SK-N-DZ (cell line): ENCODE results near the gene WDR31.

Source experiments
- DNase-seq: peaks from one replicate; pipeline ENCODE4 v3.0.0-alpha.2; 2015; ENCODE audit warnings: low spot score

WDR31 gene

DNA sequence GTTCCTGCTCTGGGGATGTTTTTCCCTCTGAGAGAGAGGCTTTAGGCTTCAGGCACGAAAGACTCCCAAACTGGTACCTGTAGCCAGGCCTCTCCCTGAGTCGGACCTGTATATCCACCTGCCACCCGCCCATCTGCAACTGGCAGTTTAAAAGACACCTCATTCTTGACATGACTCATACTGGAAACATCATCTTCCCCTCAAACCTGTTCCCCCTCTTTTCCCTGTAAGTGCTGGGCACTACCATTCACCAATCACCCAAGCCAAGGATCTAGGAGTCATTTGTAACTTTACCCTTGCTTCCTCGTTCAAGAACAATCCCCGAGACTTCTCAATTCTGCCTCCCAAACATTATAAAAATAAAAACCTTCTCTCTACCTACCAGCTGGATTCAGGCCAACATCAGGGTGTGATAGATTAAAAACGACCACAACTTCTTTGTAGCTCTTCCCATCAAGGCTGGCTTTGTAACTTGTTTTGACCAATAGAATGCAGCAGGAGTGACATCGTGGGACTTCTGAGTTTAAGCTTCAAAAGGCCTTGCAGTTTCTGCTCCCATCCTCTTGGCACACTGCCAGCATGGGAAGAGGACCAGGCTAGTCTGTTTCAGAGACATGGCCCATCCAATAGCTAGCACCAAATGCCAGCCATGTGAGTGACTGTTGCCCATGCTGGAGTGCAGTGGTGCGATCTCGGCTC, 1.8 kb upstream of the WDR31 start:
- DNase-seq: no peak

DNA sequence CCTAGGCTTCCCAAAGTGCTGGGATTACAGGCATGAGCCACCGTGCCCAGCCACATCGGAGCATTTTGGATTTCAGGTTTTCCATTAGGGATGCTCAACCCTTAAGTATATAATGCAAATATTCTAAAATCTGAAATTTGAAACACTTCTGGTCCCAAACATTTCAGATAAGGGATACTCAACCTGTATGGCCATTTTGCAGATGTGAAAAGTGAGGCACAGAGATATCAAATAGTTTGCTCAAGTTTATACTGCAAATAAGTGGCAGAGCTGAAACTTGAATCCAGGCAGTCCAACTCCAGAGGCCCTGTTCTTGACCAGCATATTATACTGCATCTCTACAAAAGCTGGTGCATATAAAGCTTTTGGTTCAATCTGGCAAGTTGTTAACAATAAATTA, 2.4 kb downstream of the WDR31 start:
- DNase-seq: no peak

DNA sequence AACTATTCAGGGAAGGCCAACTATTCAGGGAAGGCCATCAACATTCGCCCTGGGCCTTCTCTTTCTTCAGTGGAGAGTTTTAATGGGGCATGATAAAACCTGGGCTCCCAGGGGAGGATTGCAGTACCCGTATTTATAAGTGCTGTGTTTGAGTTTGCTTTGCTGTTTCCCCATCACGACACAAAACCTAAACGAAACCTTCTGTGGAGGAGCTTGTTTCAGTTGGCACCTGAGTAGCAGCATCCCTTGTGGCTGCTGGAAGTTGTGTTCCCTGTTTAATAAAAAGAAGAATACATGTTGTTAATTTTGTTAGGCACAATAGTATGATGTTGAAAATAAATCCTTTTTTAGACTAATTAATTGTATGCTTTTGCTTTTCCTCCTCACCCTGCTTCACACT, 8.3 kb downstream of the WDR31 start:
- no peak for DNase-seq

DNA sequence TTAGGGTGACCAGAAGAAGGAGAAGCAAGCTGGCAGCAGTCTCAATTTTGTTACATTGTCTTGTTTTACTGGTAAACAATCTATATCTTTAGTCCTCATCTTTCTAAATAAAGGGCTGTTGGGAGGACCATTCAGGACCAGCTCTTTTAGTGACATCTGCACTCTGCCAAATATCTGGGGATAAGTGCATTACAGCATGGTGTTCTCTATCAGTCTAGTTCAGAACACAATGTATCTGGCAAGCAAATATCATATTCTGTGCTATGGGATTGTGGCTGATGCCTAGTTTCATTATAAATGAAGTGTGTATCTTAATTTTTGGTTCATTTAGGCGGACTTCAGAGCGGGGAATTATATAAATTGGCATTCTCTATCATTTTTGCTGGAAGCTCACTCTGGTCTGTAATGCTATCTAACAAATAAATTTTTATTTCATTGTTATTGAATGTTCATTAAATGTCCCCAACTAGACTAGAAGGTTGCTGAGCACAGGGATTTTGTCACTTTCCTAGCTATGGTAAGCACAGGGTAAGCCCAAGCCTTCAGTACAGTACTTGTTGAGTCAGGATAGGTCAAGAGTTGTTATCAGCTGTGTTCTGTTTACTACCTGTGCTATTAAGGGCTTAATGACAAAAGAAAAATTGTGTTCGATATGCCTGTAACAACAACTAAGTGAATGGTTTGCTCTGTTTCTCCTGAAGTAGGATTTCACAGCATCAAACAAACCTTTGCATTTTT, 11.9 kb downstream of the WDR31 start:
- no peak for DNase-seq

DNA sequence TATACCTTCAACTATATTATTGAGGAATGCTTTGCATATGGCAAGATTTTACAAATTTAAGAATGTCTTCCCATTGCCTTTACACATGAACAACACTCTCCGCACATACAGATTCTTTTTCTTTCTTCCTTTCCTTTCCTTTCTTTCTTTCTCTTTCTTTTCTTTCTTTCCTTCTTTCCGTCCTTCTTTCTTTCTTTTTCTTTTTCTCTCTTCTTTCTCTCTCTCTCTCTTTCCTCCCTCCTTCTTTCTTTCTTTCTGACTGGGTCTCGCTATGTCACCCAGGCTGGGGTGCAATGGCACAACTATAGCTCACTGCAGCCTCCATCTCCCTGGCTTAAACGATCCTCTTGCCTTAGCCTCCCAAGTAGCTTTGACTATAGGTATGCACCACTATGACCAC, 13.8 kb downstream of the WDR31 start:
- no peak for DNase-seq

DNA sequence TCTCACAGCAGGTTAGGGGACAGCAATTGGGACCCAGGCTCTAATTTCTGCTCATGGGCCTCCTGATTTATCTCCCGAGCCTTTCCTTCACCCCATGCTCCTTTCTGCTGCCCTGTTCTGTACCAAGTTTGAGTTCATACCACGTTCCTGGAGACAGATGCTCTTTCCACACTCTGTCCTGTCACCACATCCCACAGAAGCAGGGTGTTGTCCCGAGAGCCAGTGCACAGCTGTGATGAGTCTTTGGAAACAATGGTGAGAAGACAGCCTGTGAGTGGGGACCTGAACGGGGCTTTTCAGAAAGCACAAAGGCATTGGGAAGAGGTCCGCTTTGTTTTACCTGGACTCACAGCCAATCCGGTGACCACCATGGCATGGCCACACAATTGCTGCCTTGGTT, 17.4 kb downstream of the WDR31 start:
- no peak for DNase-seq

DNA sequence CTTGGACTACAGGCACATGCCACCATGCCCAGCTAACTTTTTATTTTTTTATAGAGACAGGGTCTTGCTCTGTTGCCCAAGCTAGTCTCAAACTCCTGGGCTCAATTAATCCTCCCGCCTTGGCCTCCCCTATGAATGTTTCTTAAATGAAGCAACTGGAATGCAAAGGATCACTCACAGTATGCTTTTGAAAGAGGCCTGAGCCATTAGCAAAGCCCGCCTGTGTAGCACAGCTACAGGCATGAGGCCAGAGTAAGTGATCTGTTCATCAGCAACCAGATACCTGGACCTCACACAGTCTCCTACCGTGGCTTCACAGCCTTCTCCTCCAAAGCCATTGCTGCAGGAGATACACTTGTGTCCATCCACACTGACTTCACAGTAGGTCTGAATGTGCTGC, 20.0 kb downstream of the WDR31 start:
- DNase-seq: no peak

DNA sequence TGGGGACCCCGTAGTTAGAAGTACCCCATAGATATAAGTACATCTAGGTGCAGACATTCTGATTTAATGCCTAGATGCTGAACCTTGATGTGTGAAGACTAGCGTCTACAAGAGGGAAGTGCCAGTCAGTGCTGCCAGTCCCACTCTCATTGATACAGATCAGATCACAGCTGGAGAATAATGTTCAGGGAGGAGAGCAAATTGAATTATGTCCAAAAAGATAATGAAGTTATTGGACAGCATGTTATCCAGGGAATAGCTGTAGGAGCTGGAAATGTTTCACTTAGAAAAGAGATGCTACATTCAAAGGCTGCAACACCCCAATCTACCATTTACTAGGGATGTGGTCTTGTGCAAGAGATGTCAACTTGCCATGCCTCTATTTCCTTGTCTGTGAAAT, 21.0 kb downstream of the WDR31 start:
- DNase-seq: peak; percentile 82

DNA sequence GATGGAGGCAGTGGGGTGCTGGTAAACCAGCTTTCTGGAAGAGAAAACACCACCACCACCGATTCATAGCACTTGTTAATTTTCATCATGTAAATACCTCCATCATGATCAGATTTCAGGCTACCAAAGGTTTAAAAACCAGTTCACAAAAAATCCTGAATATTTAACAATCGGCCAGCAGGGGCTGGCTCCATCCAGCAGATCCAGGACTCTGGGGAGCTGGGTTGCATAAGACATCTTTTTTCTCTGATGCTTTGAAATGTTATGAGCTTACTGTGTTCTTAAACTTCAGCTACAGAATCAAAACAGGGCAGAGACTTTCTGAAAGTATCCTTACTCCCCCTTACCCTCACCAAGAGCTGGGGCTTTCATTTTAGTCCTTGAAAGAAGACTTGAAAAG, 22.3 kb downstream of the WDR31 start:
- no peak for DNase-seq

DNA sequence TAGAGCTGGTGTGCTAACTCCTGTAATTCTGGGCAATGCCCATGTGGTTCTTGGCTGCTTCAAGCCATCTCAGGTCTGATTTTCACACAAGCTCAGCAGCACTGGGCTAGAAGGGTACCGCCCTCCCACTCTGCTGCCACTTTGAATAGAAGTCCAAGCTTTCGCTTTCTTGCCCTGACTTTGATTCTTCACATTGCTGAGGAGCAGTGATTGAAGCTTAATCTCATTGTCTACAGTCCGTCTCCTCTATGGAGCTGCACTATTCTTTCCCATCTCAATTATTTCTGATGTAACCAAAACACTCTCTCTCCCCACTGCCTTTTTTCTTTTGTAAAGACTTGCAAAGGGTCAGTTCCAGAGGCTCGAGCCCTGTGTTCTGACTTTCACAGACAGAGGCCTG, 24.0 kb downstream of the WDR31 start:
- no peak for DNase-seq

DNA sequence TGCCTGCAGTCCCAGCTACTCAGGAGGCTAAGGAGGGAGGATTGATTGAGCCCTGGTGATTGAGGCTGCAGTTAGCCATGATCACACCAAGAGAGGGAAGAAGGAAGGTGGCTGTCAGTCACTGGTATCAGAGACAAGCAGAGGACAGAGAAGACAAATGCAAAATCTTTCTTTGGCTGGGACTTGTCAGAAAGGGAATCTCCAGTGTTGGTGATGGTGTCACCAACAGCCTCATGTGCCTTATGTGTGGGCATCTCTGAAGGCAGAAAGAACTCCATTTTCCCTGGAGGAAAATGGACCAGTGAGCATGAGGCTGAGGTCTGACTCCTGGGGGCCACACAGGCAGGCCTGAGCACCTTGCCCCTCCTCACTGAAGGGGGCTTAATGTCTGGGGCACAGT, 24.8 kb downstream of the WDR31 start:
- no peak for DNase-seq

DNA sequence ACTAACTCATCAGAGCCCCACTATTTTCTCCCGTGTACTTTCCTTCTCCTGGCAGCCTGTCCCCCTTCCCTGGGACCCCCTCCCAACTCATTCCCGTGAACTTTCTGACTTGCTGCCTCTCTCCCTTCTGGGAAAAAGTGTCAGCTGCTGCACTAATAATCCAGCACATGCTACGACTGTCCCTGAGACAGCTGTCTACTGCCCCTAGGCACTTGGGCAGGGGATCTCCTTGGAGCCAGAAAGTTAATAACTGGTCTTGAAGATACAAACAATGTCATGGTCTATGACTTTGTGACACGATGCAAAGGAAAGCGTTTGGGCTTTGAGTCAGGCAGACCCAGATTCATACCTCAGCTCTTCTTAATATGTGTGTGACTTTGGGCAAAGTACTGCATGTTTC, 26.8 kb downstream of the WDR31 start:
- no peak for DNase-seq

DNA sequence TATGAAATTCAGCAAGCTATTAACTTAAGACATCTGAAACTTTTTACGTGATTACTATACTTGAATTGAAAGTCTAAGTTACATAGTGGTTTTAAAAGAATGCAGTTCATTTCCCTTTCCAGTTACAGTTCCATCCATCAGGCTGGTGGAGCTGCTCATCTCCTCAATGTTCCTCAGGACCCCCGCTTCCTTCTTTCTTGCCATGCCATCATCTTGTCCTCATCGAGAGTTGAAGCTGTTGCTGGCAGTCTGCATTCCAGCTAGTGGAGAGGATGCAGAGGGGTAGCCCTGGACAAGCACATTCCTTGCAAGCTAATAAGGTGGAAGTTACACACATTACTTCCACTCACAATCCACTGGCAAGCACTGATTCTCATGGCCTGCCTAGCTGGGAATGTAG, 28.1 kb downstream of the WDR31 start:
- DNase-seq: no peak

DNA sequence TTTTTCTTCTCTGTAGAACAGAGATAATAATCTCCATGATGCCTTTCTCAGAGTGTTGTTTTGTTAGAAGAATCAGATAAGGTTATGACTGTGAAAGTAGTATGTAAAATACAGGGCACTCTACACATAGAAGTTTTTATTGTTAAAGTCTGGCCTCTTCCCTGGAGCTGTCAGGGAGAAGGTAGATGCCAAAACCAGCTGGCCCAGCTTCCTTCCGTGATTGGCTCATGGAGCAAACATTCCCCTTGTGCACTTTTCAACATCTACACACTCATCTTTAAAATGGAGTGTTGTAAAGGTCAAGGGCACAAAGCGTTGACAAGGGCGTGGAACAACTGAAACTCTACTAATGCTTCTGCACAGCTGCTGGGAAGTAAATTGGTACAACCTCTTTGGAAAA, 29.5 kb downstream of the WDR31 start:
- DNase-seq: no peak

DNA sequence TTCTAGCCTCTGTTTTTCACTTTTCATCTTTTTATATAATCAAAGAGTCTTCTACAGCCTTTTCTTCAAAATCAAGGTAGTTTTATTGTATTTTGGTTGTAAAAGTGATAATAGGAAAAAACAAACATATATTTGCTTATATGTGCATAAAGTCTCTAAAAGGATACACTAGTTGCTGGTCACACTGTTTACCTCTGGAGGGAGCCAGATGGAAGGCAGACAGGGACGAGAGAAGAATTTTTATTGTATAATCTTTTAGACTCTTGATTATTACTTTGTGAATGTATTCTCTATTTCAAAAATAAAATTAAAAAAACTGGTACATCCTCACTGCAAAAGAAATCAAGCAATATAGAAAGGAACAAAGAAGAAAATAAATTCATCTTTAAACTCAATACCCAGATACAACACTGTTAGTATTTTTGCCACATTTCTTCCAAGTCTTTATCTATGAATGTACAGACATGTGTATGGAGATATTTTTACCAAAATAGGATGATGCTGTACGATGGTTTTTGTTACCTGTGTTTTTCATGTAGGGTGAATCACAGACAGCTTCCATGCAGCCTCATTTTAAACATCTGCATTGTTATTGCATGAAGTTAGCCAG, 30.8 kb downstream of the WDR31 start:
- DNase-seq: peak; percentile 33

DNA sequence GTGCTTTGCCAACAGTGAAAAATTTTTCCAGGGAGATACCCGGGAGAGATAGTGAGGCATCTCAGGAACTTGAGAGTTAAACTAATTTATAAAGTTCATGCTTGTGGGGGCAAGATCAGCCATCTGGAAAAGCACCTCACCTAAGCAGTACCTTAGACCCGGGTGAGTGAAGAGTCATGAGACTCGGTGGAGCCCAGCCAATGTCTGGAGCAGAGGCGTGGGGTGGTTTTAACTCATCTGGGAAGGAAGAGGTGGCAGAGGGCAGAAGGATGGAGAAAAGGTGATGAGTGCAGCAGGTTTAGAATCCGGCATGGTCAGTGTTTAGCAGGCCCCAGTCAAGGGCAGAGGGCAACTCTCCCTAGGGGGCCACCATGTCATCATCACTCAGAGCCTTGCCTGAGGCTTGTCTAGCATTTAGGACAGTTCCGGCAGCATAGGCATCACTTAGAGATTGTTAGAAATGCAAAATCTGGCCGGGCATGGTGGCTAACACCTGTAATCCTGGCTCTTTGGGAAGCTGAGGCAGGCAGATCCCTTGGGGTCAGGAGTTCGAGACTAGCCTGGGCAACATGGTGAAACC, 32.6 kb downstream of the WDR31 start:
- no peak for DNase-seq

DNA sequence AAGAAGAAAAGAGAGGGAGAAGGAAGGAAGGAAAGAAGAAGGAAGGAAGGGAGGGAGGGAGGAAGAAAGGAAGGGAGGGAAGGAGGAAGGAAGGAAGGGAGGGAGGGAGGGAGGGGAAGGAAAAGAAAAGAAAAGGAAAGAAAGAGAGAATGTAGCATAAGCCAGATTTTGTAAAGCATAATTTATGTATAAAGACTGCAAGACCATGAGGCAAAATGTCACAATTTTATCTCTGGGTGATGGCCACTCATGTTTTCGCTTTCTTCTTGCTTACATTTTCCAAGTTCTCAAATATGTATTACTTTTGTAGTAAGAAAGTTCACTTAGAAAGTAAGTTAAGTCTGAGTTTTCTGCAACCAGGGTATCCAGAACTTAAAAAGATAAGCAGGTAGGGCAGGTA, 33.5 kb downstream of the WDR31 start:
- DNase-seq: no peak

DNA sequence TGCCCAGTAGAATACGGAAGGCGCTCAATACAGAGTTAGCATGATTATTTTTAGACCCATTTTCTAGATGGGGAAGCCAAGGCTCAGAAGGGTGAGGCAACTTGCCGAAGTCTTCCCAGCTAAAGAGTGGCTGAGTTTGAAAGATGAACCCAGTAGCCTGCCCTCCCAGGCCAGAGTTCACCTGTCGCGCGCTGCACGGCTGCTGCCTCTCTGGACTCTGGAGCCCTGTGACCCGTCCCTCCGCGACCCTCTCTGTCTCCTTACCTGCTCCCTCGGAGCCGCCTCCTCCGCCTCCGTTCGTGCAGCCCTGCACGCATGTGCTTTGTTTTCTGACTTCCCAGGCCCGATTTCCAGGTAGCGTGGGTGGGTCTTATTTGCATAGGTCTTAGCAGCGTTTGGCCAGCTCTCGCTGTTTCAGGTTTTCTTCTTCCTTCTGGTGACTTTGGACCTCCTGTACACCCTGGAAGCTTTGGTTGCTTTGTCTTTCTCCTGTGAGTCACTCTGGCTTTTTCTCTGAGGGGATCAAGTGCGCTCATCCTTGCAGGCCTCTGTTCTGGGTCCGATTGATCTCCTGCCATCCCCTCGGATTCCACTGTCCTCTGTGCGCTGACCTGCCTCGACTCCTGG, 37.2 kb downstream of the WDR31 start, which contains the start of gene RNF183:
Gene RNF183 (minus strand): TSS at position 585 of the 627 bp plus-strand sequence. CDS start 5,192 bp downstream, outside the sequence.
- DNase-seq: no peak

DNA sequence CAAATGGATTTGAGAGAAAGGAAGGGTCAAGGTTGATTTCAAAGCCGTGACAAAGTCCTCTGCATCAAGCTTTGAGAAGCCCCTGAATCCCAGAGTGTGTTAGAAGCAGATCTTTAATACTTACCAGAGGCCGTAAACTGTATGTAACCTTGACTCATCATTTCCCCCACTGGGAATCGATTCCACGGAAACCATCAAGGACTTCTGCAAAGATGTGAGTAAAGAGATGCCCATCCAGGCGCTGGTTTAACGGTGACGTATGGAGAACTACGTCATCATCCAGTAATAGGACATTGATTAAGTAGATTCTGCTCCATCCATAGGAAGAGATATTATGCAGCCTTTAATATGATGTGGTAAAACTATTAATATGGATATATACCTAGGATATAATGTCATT, 38.5 kb downstream of the WDR31 start:
- DNase-seq: no peak

DNA sequence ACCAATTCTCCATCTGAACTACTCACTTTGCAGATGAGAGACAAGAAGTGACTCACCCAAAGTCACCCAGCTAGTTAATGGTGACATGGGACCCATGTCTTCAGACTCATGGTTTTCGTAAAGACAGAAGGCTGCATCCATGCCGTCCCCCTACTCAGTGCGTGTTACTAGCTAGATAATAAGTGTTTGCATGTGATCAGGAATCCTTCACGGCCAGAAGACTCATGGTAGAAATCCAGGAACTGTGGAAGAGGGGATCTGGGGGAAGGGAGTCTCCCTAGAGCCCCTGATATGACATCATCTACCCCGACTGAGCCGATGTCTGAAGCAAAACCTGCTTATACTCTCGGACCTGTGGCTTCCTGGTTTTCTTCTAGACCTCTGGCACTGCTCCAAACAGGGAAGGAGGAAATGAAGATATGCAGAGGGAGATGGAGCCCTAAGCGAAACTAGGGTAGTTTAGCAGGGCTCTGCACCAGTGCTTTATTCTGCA, 40.2 kb downstream of the WDR31 start:
- no peak for DNase-seq

DNA sequence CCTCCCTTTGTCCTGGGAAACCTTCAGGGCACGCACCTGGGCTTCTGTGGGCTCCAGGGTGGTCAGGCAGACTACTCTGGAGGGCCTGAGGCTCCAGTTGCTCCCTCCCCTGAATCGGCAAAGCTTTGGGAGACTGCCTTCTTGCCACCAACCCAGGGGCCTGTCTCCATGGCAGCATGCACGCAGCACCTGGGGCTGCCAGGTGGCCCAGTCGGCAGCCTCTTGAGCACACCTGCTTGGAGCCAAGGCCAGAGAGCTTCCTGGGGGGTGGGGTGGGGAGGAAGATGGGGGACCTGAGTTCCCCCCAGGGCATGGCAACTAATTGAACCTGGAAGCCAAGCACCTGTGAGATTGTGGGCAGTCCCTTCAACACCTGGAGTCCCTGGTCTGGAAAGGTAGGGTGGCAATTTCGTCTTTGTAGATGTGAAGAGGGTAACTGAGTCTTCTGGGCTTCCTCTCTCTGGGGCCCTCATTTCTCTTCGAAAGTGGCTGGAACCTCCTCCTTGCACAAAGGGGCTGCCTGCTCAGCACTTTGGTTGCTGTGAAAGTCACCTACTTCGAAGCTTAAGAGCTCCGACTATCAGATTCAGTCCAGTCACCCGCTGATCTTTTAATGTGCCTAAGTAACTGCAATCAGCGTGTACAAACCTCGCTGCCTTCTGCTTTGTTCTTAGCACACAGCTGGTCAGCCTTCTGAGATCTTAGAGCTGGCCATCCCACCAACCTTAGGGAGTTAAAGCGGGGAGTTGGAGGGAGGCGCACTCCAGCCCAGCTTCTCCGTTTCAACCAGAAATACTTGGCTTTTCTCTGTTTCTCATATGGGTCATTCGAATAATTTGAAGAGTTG, 40.9 kb downstream of the WDR31 start:
- no peak for DNase-seq
